Suprapubic skin (tissue), 3 donors: ENCODE data around the gene MGAT5.

Experiments used
- CTCF ChIP-seq, 2 donors: fragments of 200-600 bp in 1 of 2; fragments of 450-650 bp in 1 of 2; sonication (generic) in 1 of 2; IDR thresholded peaks; one replicate each; pipeline ENCODE4 v1.5.1; 2016 to 2019; ENCODE audit warnings: antibody characterized with exemption in 2 of 2, mild to moderate bottlenecking in 1 of 2, moderate library complexity in 1 of 2
- EP300 ChIP-seq: sonication (generic); formaldehyde crosslinking; IDR thresholded peaks from one replicate; pipeline ENCODE4 v1.6.1; 2017; ENCODE audit warnings: antibody characterized with exemption
- POLR2A ChIP-seq, 2 donors: fragments of 450-650 bp; IDR thresholded peaks; one replicate each; pipeline ENCODE4 v1.6.1; 2017; ENCODE audit warnings: antibody characterized with exemption in 2 of 2, mild to moderate bottlenecking in 2 of 2, moderate library complexity in 2 of 2

- no peak for TF ChIP-seq POLR2A (IDR thresholded peaks at IDR 0.05)
- no peak for TF ChIP-seq CTCF (IDR thresholded peaks at IDR 0.05)
- no peak for TF ChIP-seq EP300
Observed at GRCh38 chr2:134462275-134462674, 208.4 kb downstream of the MGAT5 start.
